OCI-LY1 (cell line): Measurements from ENCODE around the gene SLC13A1.
"Not testable (repeated sequence)": the region's sequence is repeated elsewhere in the genome, so short reads cannot be mapped to it uniquely, and the experiment has no call there.

Experiments
- H2AFZ ChIP-seq: fragments of 200-600 bp; sonication (generic), shearing (Covaris generic); 2 replicates; pipeline ENCODE4 v1.6.0; 2014; ENCODE audit warnings: antibody characterized with exemption, mild to moderate bottlenecking, low read length
- H3F3A ChIP-seq: fragments of 200-600 bp; sonication (generic), shearing (Covaris generic); 2 replicates; pipeline ENCODE4 v1.6.0; 2014; ENCODE audit warnings: mild to moderate bottlenecking, antibody characterized with exemption, low read length, moderate library complexity; ENCODE audit not compliant: insufficient read depth
- H3K27ac ChIP-seq: fragments of 200-600 bp; sonication (generic); 2 replicates; pipeline ENCODE4 v1.5.1; 2014; ENCODE audit warnings: low read length, mixed run types, mild to moderate bottlenecking, low read depth; ENCODE audit not compliant: poor library complexity, severe bottlenecking
- H3K27me3 ChIP-seq: fragments of 200-600 bp; sonication (generic); 2 replicates; pipeline ENCODE4 v1.6.0; 2014; ENCODE audit warnings: antibody characterized with exemption, mild to moderate bottlenecking, low read length, moderate library complexity; ENCODE audit not compliant: insufficient read depth
- H3K36me3 ChIP-seq: fragments of 200-600 bp; sonication (generic); 2 replicates; pipeline ENCODE4 v1.6.1; 2014; ENCODE audit warnings: mild to moderate bottlenecking, antibody characterized with exemption, low read length, moderate library complexity, mixed read lengths; ENCODE audit not compliant: insufficient read depth
- H3K4me1 ChIP-seq: fragments of 200-600 bp; sonication (generic); 2 replicates; pipeline ENCODE4 v1.5.1; 2014; ENCODE audit warnings: mild to moderate bottlenecking, low read length, moderate library complexity; ENCODE audit not compliant: insufficient read depth, severe bottlenecking
- H3K4me2 ChIP-seq: fragments of 200-600 bp; sonication (generic), shearing (Covaris generic); 2 replicates; pipeline ENCODE4 v1.6.1; 2014; ENCODE audit warnings: low read length
- H3K4me3 ChIP-seq: fragments of 200-600 bp; sonication (generic); 2 replicates; pipeline ENCODE4 v1.5.1; 2014; ENCODE audit warnings: low read length, low read depth, mild to moderate bottlenecking, mixed read lengths; ENCODE audit not compliant: poor library complexity, severe bottlenecking
- H3K79me2 ChIP-seq: fragments of 200-600 bp; shearing (Covaris generic); 2 replicates; pipeline ENCODE4 v1.6.1; 2016; ENCODE audit warnings: mixed run types, low read length, mixed read lengths; ENCODE audit not compliant: insufficient read depth
- H3K9ac ChIP-seq: fragments of 200-600 bp; sonication (generic), shearing (Covaris generic); 2 replicates; pipeline ENCODE4 v1.6.1; 2014; ENCODE audit warnings: mild to moderate bottlenecking, low read length, mixed read lengths
- H3K9me2 ChIP-seq: fragments of 200-600 bp; sonication (generic), shearing (Covaris generic); 2 replicates; pipeline ENCODE4 v1.6.1; 2014; ENCODE audit warnings: low read depth, mild to moderate bottlenecking, low read length, mixed read lengths
- H3K9me3 ChIP-seq: fragments of 200-600 bp; shearing (Covaris generic); 2 replicates; pipeline ENCODE4 v1.6.1; 2014; ENCODE audit warnings: low read length, mixed read lengths
- H4K20me1 ChIP-seq: fragments of 200-600 bp; sonication (generic), shearing (Covaris generic); 2 replicates; pipeline ENCODE4 v1.6.0; 2016; ENCODE audit warnings: mild to moderate bottlenecking, low read length; ENCODE audit not compliant: insufficient read depth
- EZH2 ChIP-seq: fragments of 200-600 bp; sonication (generic), shearing (Covaris generic); IDR thresholded peaks from 2 replicates; pipeline ENCODE4 v1.8.0; 2017; ENCODE audit warnings: borderline replicate concordance, mixed run types, mild to moderate bottlenecking, antibody characterized with exemption, low read length, moderate library complexity, mixed read lengths
- TF ChIP-seq, protein P1 (sequence below): fragments of 200-600 bp; sonication (generic), shearing (Covaris generic); IDR thresholded peaks from 2 replicates; pipeline ENCODE4 v1.5.1; 2017; ENCODE audit warnings: mild to moderate bottlenecking, antibody characterized with exemption, low read length, moderate library complexity, mixed read lengths

Gene SLC13A1

DNA sequence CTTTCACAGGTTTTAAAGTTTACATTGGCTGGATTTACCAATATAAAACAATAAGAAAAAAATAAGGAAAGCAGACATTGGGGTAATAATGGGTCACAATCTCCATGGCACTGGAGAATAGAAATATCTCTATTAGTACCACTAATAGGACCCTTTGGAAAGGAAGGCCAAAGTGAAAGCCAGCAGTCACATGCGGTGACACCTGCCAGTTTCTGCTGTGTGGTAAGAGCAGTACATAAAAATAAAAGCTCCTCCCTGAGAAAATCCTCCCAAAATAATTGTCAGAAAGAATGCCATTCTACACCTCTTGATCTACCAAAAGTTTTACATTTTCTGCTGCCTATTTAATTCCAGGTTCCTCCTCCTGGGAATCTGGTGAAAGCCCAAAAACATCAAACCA lies 30.4 kb upstream of the SLC13A1 start:
- H3K4me2 ChIP-seq: no peak overlapping the region
- H3K4me1 ChIP-seq: no peaks in the 10 kb centered on the region
- H3K79me2 ChIP-seq: no peaks in the 10 kb centered on the region
- H2AFZ ChIP-seq: no peak overlapping the region
- no peaks in the 10 kb centered on the region for H3K36me3 ChIP-seq
- no peaks in the 10 kb centered on the region for H4K20me1 ChIP-seq
- H3K4me3 ChIP-seq: no peak overlapping the region
- H3F3A ChIP-seq: no peaks in the 10 kb centered on the region
- no peaks in the 10 kb centered on the region for H3K9me3 ChIP-seq
- no peaks in the 10 kb centered on the region for H3K9me2 ChIP-seq
- no peaks in the 10 kb centered on the region for H3K27me3 ChIP-seq
- no peak for TF ChIP-seq EZH2
- H3K9ac ChIP-seq: no peak overlapping the region
- H3K27ac ChIP-seq: no peak overlapping the region

DNA sequence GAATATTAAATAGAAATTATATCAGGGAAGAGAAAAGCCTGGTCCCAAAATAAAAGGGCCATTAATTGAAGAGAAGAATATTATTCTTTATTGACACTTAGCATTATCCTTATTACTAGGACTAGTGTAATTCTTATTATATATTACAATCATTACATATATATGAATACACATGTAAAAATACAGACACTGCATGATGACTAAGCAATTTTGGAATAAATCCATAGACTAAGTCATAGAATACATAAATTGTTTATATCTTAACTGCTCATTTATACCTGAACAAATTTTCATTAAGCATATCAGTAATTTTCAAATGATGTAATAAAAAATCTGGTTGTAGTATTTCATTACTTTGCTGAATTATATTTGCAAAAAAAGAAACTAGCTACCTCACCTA lies 29.7 kb upstream of the SLC13A1 start:
- Histone ChIP-seq H3K4me3 (no peak overlapping the region), H3K27me3 (no peaks in the 10 kb centered on the region), H3K4me1 (no peaks in the 10 kb centered on the region), H3F3A (no peaks in the 10 kb centered on the region), H3K9ac (no peak overlapping the region), H4K20me1 (no peaks in the 10 kb centered on the region), H3K79me2 (no peaks in the 10 kb centered on the region), H2AFZ (no peak overlapping the region), H3K9me3 (no peaks in the 10 kb centered on the region), H3K4me2 (no peak overlapping the region), H3K9me2 (no peaks in the 10 kb centered on the region), H3K36me3 (no peaks in the 10 kb centered on the region), H3K27ac (no peak overlapping the region)
- no peak for TF ChIP-seq EZH2

DNA sequence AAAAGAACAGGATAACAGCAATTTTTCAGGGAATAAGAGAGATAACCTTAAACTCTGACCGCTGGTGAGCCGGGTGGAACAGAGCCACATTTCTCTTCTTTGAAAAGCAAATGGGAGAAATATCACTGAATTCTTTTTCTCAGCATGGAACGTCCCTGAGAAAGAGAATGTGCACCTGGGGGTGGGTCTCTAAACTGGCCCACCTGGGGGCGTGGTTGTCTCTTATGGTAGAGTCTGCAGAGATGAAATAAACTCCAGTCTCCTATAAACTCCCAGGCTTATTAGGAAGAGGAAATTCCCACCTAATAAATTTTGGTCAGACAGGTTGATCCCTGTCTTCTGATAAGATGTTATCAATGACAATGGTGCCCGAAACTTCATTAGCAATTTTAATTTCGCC lies 27.9 kb upstream of the SLC13A1 start:
- not testable (repeated sequence) for H2AFZ ChIP-seq, H3K4me1 ChIP-seq, H3F3A ChIP-seq, H4K20me1 ChIP-seq, H3K36me3 ChIP-seq, H3K9me3 ChIP-seq, H3K4me3 ChIP-seq, H3K4me2 ChIP-seq, H3K27ac ChIP-seq, H3K9me2 ChIP-seq, H3K9ac ChIP-seq, H3K27me3 ChIP-seq, H3K79me2 ChIP-seq

DNA sequence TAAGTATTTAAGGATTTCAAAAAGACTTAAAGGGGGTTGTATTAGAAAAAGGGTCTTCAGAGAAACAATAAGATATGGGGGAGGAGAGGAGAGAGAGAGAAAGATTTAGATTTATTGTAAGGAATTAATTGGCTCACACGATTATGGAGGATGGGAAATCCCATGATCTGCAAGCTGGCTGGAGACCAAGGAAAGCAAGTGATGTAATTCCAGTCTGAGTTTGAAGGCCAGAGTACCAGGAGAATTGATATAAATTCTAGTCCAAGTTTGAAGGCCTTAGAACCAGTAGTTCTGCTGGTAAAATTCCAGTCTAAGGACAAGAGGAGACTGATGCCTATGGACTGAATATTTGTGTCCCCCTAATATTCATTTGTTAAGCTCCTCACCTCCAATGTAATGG lies 20.6 kb upstream of the SLC13A1 start:
- Histone ChIP-seq H3K79me2 (no peaks in the 10 kb centered on the region), H3K4me3 (no peak overlapping the region), H3K4me1 (no peaks in the 10 kb centered on the region), H2AFZ (no peak overlapping the region), H3K9me3 (0 out of 2 replicates have a peak, but pooled peaks cover 3% of the 10 kb centered on the region), H4K20me1 (no peaks in the 10 kb centered on the region), H3K27ac (no peak overlapping the region), H3K9me2 (no peaks in the 10 kb centered on the region), H3K36me3 (no peaks in the 10 kb centered on the region), H3K27me3 (no peaks in the 10 kb centered on the region), H3K4me2 (no peak overlapping the region), H3K9ac (no peak overlapping the region), H3F3A (no peaks in the 10 kb centered on the region)
- TF ChIP-seq, protein P1, sequence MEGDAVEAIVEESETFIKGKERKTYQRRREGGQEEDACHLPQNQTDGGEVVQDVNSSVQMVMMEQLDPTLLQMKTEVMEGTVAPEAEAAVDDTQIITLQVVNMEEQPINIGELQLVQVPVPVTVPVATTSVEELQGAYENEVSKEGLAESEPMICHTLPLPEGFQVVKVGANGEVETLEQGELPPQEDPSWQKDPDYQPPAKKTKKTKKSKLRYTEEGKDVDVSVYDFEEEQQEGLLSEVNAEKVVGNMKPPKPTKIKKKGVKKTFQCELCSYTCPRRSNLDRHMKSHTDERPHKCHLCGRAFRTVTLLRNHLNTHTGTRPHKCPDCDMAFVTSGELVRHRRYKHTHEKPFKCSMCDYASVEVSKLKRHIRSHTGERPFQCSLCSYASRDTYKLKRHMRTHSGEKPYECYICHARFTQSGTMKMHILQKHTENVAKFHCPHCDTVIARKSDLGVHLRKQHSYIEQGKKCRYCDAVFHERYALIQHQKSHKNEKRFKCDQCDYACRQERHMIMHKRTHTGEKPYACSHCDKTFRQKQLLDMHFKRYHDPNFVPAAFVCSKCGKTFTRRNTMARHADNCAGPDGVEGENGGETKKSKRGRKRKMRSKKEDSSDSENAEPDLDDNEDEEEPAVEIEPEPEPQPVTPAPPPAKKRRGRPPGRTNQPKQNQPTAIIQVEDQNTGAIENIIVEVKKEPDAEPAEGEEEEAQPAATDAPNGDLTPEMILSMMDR: no peak
- TF ChIP-seq EZH2: no peak

DNA sequence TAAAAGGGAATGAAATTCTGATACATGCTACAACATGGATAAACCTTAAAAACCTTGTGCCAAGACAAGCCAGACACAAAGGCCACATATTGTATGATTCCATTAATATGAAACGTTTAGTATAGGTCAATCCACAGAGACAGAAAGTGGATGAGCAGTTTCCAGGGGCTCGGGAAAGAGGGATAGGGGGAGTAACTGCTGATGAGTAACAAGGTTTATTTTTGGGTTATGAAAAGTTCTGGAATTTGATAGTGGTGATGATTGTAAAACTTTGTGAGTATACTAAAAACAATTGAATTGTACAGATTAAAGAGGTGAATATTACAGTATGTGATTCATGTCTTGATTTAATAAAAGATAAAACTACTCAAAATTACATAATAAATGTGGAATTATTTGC lies 19.1 kb upstream of the SLC13A1 start:
- peaks cover 3% of the 10 kb centered on the region; the same call in 1 of the 2 replicates for H3K9me3 ChIP-seq
- H3F3A ChIP-seq: no peaks in the 10 kb centered on the region
- H3K79me2 ChIP-seq: no peaks in the 10 kb centered on the region
- H3K4me2 ChIP-seq: no peak overlapping the region
- TF ChIP-seq, protein P1: no peak
- TF ChIP-seq EZH2: no peak
- H3K4me3 ChIP-seq: no peak overlapping the region
- H3K9ac ChIP-seq: no peak overlapping the region
- H3K9me2 ChIP-seq: no peaks in the 10 kb centered on the region
- no peaks in the 10 kb centered on the region for H3K27me3 ChIP-seq
- H2AFZ ChIP-seq: no peak overlapping the region
- H3K36me3 ChIP-seq: no peaks in the 10 kb centered on the region
- no peaks in the 10 kb centered on the region for H4K20me1 ChIP-seq
- no peaks in the 10 kb centered on the region for H3K4me1 ChIP-seq
- H3K27ac ChIP-seq: no peak overlapping the region
